Spinal cord (tissue), 10 donors: ENCODE measurements around the gene DPRX. TPM values are rescaled to one million over a fixed set of nuclear protein-coding genes. Genes with fewer than 3 reads are reported as not detected.

Experiments
- DNase-seq, 6 donors: peaks; one replicate each; pipeline versions ENCODE4 v3.0.0 to v3.0.0-alpha.2; 2013 to 2015; ENCODE audit warnings: low spot score in 6 of 6, low read depth in 4 of 6
- H3K27ac ChIP-seq: one replicate; pipeline ENCODE4 v1.5.1; 2013; ENCODE audit warnings: low read depth, low read length, control low read depth
- H3K27me3 ChIP-seq: one replicate; pipeline ENCODE4 v1.6.1; 2013; ENCODE audit warnings: low read length; ENCODE audit not compliant: control insufficient read depth, insufficient read depth
- H3K36me3 ChIP-seq: one replicate; pipeline ENCODE4 v1.6.1; 2013; ENCODE audit warnings: low read length; ENCODE audit not compliant: control insufficient read depth, insufficient read depth
- H3K4me1 ChIP-seq: one replicate; pipeline ENCODE4 v1.6.1; 2013; ENCODE audit warnings: low read length; ENCODE audit not compliant: control insufficient read depth, insufficient read depth
- H3K4me3 ChIP-seq: one replicate; pipeline ENCODE4 v1.5.1; 2013; ENCODE audit warnings: low read depth, low read length, control low read depth
- H3K9me3 ChIP-seq: one replicate; pipeline ENCODE4 v1.6.1; 2013; ENCODE audit warnings: low read length; ENCODE audit not compliant: control insufficient read depth, insufficient read depth
- WGBS: methylation state at CpG from one replicate; pipeline ENCODE4 v1.1.5; 2013; ENCODE audit warnings: missing lambda C conversion rate; ENCODE audit not compliant: insufficient coverage; 5-methylcytosine and 5-hydroxymethylcytosine counted together
- polyA plus RNA-seq, 2 donors: library from polyadenylated mRNA; unstranded; fragments of 120-200 nt; gene quantifications; one replicate each; pipeline ENCODE4 v1.2.1, GENCODE V29; 2013; ENCODE audit not compliant: insufficient read length in 2 of 2
- total RNA-seq, 2 donors: library from RNA; depleted of rRNA in 1 of 2; stranded (reverse); fragments of 120-200 nt in 1 of 2; fragments of >200 nt in 1 of 2; gene quantifications; one replicate each; pipeline versions ENCODE4 v1.2.3 to v1.2.4, GENCODE V29; 2013 to 2014
- donor health status: healthy.

DPRX gene
- total and polyA plus RNA-seq, 4 donors = not detected

GRCh38 chr19:53644061-53644816 lies 12.4 kb downstream of the DPRX start:
- Histone ChIP-seq H3K4me3 (no peak overlapping the region), H3K27me3 (no peaks in the 10 kb centered on the region), H3K36me3 (no peaks in the 10 kb centered on the region), H3K27ac (no peak overlapping the region), H3K4me1 (no peaks in the 10 kb centered on the region), H3K9me3 (peaks cover 3% of the 10 kb centered on the region)
- WGBS = 100% methylated on average over 3 of the region's 4 CpGs
- DNase-seq = no peak

GRCh38 chr19:53646144-53646543 lies 14.3 kb downstream of the DPRX start:
- no CpG with 5 or more reads among the region's 2 CpGs for WGBS
- no peak overlapping the region for H3K27ac ChIP-seq
- no peaks in the 10 kb centered on the region for H3K4me1 ChIP-seq
- H3K4me3 ChIP-seq = no peak overlapping the region
- H3K9me3 ChIP-seq = peaks cover 5% of the 10 kb centered on the region
- H3K36me3 ChIP-seq = no peaks in the 10 kb centered on the region
- no peaks in the 10 kb centered on the region for H3K27me3 ChIP-seq
- no peak for DNase-seq

GRCh38 chr19:53647350-53647749 lies 15.6 kb downstream of the DPRX start:
- Histone ChIP-seq H3K4me3 (no peak overlapping the region), H3K27ac (no peak overlapping the region), H3K36me3 (no peaks in the 10 kb centered on the region), H3K27me3 (no peaks in the 10 kb centered on the region), H3K9me3 (peaks cover 5% of the 10 kb centered on the region), H3K4me1 (no peaks in the 10 kb centered on the region)
- DNase-seq = no peak
- 95% methylated on average over 13 of the region's 13 CpGs for WGBS

- no peaks in the 10 kb centered on the region for H3K27me3 ChIP-seq
- H3K9me3 ChIP-seq = peaks cover 5% of the 10 kb centered on the region
- no peaks in the 10 kb centered on the region for H3K4me1 ChIP-seq
- no peaks in the 10 kb centered on the region for H3K36me3 ChIP-seq
- no peak for DNase-seq
- no peak overlapping the region for H3K4me3 ChIP-seq
- H3K27ac ChIP-seq = no peak overlapping the region
- WGBS = 92% methylated on average over 33 of the region's 33 CpGs
These were observed 16.0 kb downstream of the DPRX start for GRCh38 chr19:53647792-53648191.

- Histone ChIP-seq H3K4me1 (no peaks in the 10 kb centered on the region), H3K9me3 (peaks cover 9% of the 10 kb centered on the region), H3K36me3 (no peaks in the 10 kb centered on the region), H3K27me3 (no peaks in the 10 kb centered on the region), H3K4me3 (no peak overlapping the region), H3K27ac (no peak overlapping the region)
- WGBS = 97% methylated on average over 19 of the region's 34 CpGs
- DNase-seq = no peak
These were observed 18.2 kb downstream of the DPRX start for GRCh38 chr19:53649746-53650593.

- Histone ChIP-seq H3K4me1 (no peaks in the 10 kb centered on the region), H3K27ac (no peak overlapping the region), H3K27me3 (no peaks in the 10 kb centered on the region), H3K36me3 (no peaks in the 10 kb centered on the region), H3K9me3 (peaks cover 11% of the 10 kb centered on the region), H3K4me3 (no peak overlapping the region)
- no peak for DNase-seq
- 94% methylated on average over 6 of the region's 6 CpGs for WGBS
These were observed 20.7 kb downstream of the DPRX start for GRCh38 chr19:53652476-53652875.

- Histone ChIP-seq H3K4me1 (peaks cover 4% of the 10 kb centered on the region), H3K36me3 (no peaks in the 10 kb centered on the region), H3K9me3 (peaks cover 6% of the 10 kb centered on the region), H3K27ac (no peak overlapping the region), H3K4me3 (no peak overlapping the region), H3K27me3 (no peaks in the 10 kb centered on the region)
- no peak for DNase-seq
- WGBS = 85% methylated on average over 5 of the region's 8 CpGs
These were observed 23.4 kb downstream of the DPRX start for GRCh38 chr19:53655042-53655665.

GRCh38 chr19:53657330-53657729 lies 25.5 kb downstream of the DPRX start:
- H3K36me3 ChIP-seq = no peaks in the 10 kb centered on the region
- H3K4me3 ChIP-seq = no peak overlapping the region
- no peaks in the 10 kb centered on the region for H3K27me3 ChIP-seq
- no peak overlapping the region for H3K27ac ChIP-seq
- H3K9me3 ChIP-seq = peaks cover 6% of the 10 kb centered on the region
- H3K4me1 ChIP-seq = peaks cover 13% of the 10 kb centered on the region
- DNase-seq = no peak
- 82% methylated on average over 4 of the region's 4 CpGs for WGBS

GRCh38 chr19:53657778-53658177 lies 26.0 kb downstream of the DPRX start:
- DNase-seq = no peak
- Histone ChIP-seq H3K9me3 (peaks cover 6% of the 10 kb centered on the region), H3K4me3 (no peak overlapping the region), H3K27me3 (no peaks in the 10 kb centered on the region), H3K27ac (no peak overlapping the region), H3K4me1 (peaks cover 13% of the 10 kb centered on the region), H3K36me3 (no peaks in the 10 kb centered on the region)
- WGBS = 79% methylated on average over 7 of the region's 7 CpGs
